LNCaP clone FGC (cell line): ENCODE results near the gene RBM42.

Experiments
- DNase-seq: peaks from one replicate; pipeline ENCODE4 v3.0.0-alpha.2; 2011; ENCODE audit warnings: low read depth
- H3K4me3 ChIP-seq: 2 replicates; pipeline ENCODE4 v1.5.1; 2011; ENCODE audit warnings: mild to moderate bottlenecking, low read depth, low read length, control low read depth
- TF ChIP-seq, protein P1 (sequence below): IDR thresholded peaks from 2 replicates; pipeline ENCODE4 v1.5.1; 2012; ENCODE audit warnings: mild to moderate bottlenecking; ENCODE audit not compliant: control insufficient read depth, insufficient read depth; ENCODE audit errors: extremely low read depth

Gene RBM42

DNA sequence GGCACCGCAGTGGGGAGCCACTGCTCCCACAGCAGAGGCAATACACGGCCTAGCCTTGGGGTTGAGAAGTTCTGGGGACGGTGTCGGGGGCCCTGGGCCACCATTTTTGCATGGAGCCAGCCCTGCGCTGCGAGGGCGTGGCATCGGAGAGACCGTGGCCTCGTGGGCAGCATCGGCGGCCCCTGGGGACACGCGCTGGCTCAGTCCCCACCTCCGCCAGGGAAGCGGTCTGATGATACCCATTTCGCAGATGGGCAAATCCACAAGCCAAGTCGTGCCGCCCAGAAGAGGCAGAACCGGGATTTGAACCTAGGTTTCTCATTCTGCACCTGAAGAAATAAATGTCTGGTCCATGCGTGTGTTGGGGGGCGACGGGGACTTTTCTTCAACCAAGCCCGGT is 36.3 kb downstream of the RBM42 start:
- no peak overlapping the region for H3K4me3 ChIP-seq
- TF ChIP-seq, protein P1, sequence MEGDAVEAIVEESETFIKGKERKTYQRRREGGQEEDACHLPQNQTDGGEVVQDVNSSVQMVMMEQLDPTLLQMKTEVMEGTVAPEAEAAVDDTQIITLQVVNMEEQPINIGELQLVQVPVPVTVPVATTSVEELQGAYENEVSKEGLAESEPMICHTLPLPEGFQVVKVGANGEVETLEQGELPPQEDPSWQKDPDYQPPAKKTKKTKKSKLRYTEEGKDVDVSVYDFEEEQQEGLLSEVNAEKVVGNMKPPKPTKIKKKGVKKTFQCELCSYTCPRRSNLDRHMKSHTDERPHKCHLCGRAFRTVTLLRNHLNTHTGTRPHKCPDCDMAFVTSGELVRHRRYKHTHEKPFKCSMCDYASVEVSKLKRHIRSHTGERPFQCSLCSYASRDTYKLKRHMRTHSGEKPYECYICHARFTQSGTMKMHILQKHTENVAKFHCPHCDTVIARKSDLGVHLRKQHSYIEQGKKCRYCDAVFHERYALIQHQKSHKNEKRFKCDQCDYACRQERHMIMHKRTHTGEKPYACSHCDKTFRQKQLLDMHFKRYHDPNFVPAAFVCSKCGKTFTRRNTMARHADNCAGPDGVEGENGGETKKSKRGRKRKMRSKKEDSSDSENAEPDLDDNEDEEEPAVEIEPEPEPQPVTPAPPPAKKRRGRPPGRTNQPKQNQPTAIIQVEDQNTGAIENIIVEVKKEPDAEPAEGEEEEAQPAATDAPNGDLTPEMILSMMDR = no peak
- no peak for DNase-seq

DNA sequence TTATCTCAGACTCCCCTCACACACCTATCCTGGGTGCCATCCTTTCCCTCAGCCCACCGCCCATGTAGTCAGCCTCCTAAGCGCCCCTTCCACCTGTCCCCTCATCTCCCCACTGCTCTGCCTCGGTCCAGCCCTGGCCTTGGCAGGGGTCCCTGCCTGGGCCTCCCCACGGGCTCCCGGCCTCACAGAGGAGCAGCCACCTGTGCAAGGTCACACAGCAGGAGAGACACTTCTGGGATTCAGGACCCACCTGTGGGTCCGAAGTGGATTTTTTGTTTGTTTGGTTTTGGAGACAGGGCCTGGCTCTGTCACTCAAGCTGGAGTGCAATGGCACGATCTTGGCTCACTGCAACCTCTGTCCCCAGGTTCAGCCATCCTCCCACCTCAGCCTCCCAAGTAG is 36.8 kb downstream of the RBM42 start:
- TF ChIP-seq, protein P1 = no peak
- no peak overlapping the region for H3K4me3 ChIP-seq
- DNase-seq = no peak

DNA sequence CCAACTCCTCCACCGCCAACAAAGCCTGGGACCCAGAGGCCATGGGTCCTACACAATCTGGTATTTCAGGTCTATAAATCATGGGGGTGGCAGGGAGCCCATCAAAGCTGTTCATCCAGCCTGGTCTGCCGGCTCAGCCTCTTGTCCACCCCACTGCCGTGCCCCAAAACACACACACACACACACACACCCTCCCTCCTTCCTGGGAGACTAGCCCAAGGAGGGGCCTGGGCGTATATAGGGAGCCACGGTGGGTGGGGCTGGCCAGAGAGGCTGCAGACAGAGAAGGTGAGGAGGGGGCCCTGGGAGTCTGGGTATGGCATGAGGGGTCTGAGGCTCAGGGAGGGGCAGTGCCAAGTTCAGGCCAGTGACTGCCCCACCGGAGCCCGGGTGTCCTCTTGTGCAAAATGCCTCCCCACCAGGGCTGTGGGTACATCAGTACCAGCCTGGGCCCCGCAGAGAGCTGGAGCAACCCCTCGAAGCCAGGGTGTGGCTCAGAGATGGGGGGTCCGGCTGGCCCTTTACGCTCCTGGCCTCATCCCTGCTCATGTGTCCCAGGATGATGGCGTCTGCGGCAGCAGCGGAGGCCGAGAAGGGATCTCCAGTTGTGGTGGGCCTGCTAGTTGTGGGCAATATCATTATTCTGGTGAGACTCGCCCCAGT is 37.5 kb downstream of the RBM42 start, which contains the start of gene UPK1A:
TSS of gene UPK1A (plus strand) at position 267 of the 663 bp plus-strand sequence. CDS start at position 563, 296 bp downstream.
- TF ChIP-seq, protein P1 = no peak
- DNase-seq = no peak
- H3K4me3 ChIP-seq = no peak within 1 kb of the TSS

DNA sequence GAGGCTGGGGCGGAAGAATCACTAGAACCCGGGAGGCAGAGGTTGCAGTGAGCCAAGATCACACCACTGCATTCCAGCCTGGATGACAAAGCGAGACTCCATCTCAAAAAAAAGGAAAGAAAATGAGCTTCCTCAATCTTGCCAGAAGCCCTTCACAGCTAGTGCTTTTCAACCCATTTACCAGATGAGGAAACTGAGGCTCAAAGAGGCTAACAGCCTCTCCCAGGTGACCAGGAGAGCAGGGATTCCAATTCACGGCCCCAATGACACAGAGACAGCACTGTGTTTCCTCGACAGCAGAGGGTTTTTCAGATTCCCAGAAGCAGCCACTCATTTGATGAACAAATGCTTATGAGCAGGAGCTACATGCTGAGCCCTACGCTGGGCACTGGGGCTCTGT is 40.7 kb downstream of the RBM42 start:
- TF ChIP-seq, protein P1 = no peak
- H3K4me3 ChIP-seq = no peak overlapping the region
- DNase-seq = no peak

DNA sequence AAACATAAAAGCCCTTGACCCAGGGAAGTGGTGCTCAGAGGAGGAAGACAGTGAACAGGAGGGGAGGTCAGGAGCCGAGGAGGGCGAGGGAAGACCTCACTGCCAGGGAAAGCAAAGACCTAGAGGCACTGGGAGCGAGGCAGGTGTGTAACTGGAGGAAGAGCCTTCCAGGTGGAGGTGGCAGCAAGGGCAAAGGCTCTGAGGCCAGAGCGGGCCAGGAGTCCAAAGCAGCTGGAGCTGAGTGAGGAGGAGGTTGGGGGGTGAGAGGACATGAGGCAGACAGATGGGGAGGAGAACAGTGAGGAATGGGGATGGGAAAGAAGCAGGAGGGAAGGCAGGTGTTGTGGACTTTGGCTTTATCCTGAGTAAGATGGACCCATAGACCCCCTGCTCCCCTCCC is 41.1 kb downstream of the RBM42 start:
- no peak for DNase-seq
- TF ChIP-seq, protein P1 = no peak
- no peak overlapping the region for H3K4me3 ChIP-seq

DNA sequence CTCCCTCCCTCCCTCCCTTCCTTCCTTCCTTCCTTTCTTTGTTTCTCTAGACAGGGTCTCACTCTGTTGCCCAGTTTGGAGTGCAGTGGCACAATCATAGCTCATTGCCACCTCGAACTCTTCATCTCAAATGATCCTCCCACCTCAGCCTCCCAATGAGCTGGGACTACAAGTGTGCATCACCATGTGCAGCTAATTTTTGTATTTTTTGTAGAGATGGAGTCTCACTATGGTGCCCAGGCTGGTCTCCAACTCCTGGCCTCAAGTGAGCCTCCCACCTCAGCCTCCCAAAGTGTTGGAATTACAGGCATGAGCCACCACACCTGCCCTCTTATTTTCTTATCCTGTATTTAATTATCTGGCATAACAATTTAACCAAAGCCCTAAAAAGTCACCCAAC is 41.9 kb downstream of the RBM42 start:
- TF ChIP-seq, protein P1 = no peak
- DNase-seq = no peak
- no peak overlapping the region for H3K4me3 ChIP-seq

DNA sequence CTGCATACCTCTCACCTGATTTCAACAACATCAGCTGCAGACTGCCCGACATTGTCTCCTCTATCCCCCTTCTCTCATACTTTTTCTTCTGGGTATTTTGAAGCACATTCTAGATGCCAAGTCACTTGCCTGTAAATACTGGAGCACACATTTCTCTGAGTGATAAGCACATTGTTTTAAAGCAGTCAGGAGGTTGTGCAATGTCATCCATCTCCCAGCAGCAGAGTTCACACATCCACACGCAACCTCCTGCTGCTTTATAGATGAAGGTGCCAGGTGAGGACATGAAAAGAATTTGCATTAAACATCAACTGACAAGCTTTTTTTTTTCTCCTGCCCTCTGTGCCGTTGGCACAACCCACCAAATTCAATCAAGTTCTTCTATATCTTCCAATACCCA is 43.0 kb downstream of the RBM42 start:
- TF ChIP-seq, protein P1 = no peak
- peak; percentile 17 for DNase-seq
- H3K4me3 ChIP-seq = no peak overlapping the region
